ENCODE data around the gene OR10A6. TPM values are rescaled to one million over a fixed set of nuclear protein-coding genes. Genes with fewer than 3 reads are reported as not detected.

OR10A6 gene
- total RNA-seq, 1 experiment from 2014 or later: not detected

- in situ Hi-C loops (cut with HindIII; ENCODE audit: low sequenced_read_pairs): no loop called here
- DNase-seq (ENCODE audit: low spot score): no peak
Measured at GRCh38 chr11:7918141-7918540, 12.9 kb downstream of the OR10A6 start.

- in situ Hi-C loops (cut with HindIII; ENCODE audit: low sequenced_read_pairs): no loop called here
- no peak for DNase-seq (ENCODE audit: low spot score)
Measured at GRCh38 chr11:7911011-7911410, 20.1 kb downstream of the OR10A6 start.

- in situ Hi-C loops (cut with HindIII; ENCODE audit: low sequenced_read_pairs): no loop called here
- no peak for DNase-seq (ENCODE audit: low spot score)
Measured at GRCh38 chr11:7910286-7910788, 20.7 kb downstream of the OR10A6 start.

DNA sequence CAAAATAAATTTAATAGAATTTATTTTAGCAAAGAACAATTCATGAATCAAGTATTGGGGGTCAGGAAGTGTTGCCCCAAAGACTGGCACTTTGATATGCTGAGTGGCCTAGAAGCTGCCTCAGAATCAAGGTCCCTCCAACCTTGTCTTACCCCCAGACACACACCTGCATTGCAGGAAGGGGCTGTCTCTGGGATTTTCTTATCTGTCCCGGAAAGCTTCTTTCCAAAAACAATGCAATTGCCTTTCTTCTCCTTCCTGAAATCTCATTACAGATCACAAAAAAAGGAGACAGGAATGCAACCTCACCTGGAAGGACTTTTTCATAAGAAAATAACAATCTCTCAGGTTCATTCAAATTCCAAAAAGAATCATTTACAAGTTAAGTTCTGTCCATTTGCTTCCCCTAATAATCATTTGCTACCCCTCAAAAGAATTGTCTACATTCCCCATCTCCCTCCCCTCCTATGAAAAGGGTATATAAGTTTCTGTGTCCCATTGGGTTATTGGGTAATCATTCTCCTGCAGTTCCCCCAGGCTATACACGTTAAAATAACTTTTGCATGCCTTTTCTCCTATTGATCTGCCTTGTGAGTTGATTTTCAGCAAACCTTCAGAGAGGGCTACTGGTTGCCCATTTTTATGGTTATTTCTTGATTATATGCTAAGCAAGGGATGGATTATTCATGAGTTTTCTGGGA lies 21.3 kb downstream of the OR10A6 start:
- no peak for DNase-seq (ENCODE audit: low spot score)
- in situ Hi-C loops (cut with HindIII; ENCODE audit: low sequenced_read_pairs): no loop called here

- in situ Hi-C loops (cut with HindIII; ENCODE audit: low sequenced_read_pairs): no loop called here
- no peak for DNase-seq (ENCODE audit: low spot score)
Measured at GRCh38 chr11:7907121-7907520, 23.9 kb downstream of the OR10A6 start.

DNA sequence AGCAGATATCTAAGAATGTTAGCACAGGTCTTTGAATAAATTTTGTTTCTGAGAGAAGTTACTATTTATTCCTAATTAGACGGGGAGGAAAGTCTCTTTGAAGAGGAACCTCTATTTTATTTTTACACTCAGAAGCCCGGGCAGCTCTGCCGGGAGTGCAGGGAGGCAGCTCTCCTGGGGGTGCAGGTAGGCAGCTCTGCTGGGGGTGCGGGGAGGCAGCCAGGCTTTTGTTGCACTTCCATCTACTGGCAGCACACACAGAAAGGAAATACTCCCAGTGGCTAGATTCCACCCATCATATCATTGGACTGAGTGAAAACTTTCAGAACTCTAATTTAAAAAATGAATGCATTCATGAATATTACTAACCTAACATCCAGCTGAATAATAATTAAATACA lies 24.6 kb downstream of the OR10A6 start:
- no peak for DNase-seq (ENCODE audit: low spot score)
- in situ Hi-C loops (cut with HindIII; ENCODE audit: low sequenced_read_pairs): no loop called here

GRCh38 chr11:7905961-7906429 lies 25.1 kb downstream of the OR10A6 start:
- no peak for DNase-seq (ENCODE audit: low spot score)
- in situ Hi-C loops (cut with HindIII; ENCODE audit: low sequenced_read_pairs): no loop called here

DNA sequence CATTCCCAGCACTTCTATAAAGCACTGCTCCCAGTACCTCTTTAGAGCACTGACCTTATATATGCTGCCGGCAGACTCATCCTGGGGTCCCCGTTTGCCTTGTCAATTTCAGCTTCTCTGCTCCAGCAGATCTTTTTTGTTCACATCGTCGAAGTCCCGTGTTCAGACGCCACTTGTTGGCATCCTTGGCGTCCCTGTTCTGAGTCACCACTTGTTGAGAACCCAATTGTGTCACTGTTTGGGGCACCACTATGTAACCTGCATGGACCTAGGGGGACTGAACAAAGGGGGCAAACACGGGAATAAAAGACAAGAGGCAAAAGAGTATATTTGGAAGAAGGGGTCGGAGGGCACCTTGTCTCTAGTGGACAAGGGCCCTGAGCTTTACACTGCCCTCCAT lies 25.5 kb downstream of the OR10A6 start:
- no peak for DNase-seq (ENCODE audit: low spot score)
- in situ Hi-C loops (cut with HindIII; ENCODE audit: low sequenced_read_pairs): no loop called here

DNA sequence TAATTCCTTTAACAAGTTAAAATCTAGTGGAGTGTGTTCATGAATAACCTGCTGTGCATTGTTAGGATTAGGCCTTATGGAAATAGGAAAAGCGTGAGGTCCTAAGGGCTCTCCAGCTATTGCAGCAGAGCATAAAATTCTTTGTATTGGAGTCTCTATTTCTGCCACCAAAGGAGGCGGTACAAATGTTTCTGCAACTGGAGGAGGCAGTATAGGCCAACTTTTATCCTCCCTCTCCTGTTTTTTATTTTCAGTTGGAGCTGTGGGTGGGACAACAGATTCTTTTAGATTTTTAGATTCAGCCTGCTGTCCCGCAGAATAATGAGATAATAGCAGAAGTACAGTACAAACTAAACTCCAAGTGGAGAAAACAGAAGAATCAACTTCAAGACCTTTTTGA lies 26.2 kb downstream of the OR10A6 start:
- DNase-seq (ENCODE audit: low spot score): peak; percentile 29
- in situ Hi-C loops (cut with HindIII; ENCODE audit: low sequenced_read_pairs): no loop called here

DNA sequence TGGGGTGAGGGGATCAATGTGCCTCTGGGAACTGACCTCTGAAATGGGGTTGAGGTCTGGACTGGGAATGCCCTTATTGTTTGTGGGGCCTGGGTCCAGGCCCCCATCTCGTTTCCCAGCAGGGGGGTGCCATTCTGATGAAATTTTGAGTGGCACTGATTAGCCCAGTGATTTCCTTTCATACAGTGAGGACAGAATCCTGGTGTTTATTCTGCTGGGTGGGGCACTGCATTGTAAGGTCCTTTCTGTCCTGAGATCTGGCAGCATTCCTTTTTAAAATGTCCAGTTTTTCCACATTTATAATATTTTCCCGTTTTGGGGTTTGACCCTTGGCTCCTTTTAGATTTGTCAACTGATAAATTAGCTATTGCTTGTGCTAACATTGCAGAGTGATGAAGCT lies 27.1 kb downstream of the OR10A6 start:
- in situ Hi-C loops (cut with HindIII; ENCODE audit: low sequenced_read_pairs): no loop called here
- DNase-seq (ENCODE audit: low spot score): peak; percentile 50

GRCh38 chr11:7901319-7901854 lies 29.7 kb downstream of the OR10A6 start:
- in situ Hi-C loops (cut with HindIII; ENCODE audit: low sequenced_read_pairs): no loop called here

GRCh38 chr11:7900686-7901085 lies 30.4 kb downstream of the OR10A6 start:
- in situ Hi-C loops (cut with HindIII; ENCODE audit: low sequenced_read_pairs): no loop called here
- no peak for DNase-seq (ENCODE audit: low spot score)

More at GRCh38 chr11:7901319-7901854, 29.7 kb downstream of the OR10A6 start:
- DNase-seq (ENCODE audit: low spot score): no peak

- in situ Hi-C loops (cut with HindIII; ENCODE audit: low sequenced_read_pairs): no loop called here
Measured at GRCh38 chr11:7899418-7899817, 31.6 kb downstream of the OR10A6 start.

DNA sequence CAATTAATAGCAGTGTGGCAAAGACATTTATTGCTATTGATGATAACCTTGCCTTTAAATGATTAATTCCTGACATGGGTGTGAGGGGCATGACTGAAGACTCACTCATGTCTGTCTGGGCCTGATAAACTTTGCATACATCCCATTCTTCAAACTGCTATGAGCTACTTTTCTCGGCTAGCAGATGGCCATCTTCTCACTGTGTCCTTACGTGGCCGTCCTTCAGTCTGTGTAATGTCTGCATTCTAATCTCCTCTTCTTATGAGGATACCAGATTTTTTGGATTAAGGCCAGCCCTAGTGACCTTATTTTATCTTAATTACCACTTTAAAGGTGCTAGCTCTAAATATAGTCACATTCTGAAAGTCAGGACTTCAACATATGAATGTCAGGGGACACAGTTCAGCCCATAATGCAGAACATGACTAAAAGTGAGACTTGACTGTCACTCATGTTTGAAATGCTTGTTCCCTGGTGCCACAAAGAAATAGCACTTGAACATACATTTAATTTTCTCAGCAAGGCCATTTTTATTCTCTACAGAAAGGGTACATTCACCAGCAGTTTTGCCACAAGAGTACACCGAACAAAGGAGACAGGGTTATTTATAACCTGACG lies 32.3 kb downstream of the OR10A6 start:
- no peak for DNase-seq (ENCODE audit: low spot score)
- in situ Hi-C loops (cut with HindIII; ENCODE audit: low sequenced_read_pairs): no loop called here

More at GRCh38 chr11:7899418-7899817, 31.6 kb downstream of the OR10A6 start:
- DNase-seq (ENCODE audit: low spot score): no peak

DNA sequence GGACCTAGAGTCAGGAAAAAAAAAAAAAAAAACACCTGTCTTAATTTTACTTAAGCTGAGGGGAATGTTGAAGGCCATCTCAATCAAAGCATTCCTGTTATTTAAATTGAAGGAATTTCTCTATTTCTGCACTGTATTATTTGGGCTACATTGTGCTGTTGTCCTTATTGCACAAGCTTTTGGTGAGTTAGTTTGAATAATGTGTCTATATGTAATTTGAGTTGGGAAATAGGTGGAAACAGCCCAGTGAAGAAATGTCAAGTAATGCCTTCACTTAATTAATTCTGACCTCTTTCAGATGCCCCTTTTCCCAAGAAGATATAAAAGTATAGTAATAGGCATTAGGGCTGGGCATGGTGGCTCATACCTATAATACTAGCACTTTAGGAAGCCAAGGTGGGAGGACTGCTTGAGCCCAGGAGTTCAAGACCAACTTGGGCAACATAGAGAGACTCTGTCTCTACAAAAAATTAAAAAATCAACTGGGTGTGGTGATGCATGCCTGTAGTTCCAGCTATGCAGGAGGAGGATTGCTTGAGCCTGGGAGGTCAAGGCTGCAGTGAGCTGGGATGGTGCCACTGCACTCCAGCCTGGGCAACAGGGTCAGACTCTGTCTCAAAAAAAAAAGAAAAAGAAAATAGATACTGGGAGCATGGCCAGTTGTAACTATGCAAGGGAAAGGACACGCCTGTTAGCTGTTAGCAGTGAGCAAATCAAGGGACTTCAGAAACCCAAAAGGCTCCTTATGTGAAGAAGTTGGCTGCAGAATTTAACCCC lies 34.9 kb downstream of the OR10A6 start:
- peak; percentile 37 for DNase-seq (ENCODE audit: low spot score)
- in situ Hi-C loops (cut with HindIII; ENCODE audit: low sequenced_read_pairs): no loop called here

DNA sequence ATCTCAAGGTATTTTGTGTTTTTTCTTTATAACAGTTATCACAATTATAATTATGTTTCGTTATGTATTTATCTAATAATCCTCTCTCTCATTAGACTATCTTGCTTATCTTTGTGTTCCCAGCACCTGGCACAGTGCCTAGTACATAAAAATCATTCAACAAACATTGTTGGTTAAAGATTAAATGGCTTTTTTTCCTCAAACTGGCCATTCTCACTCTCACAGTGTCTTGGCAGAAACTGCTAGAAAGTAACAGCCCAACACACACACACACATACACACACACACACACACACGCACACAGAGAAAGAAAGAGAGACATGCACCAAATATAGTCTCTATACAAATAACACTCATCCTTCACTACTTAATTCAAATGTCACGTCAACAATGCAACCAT lies 36.8 kb downstream of the OR10A6 start:
- no peak for DNase-seq (ENCODE audit: low spot score)
- in situ Hi-C loops (cut with HindIII; ENCODE audit: low sequenced_read_pairs): no loop called here

DNA sequence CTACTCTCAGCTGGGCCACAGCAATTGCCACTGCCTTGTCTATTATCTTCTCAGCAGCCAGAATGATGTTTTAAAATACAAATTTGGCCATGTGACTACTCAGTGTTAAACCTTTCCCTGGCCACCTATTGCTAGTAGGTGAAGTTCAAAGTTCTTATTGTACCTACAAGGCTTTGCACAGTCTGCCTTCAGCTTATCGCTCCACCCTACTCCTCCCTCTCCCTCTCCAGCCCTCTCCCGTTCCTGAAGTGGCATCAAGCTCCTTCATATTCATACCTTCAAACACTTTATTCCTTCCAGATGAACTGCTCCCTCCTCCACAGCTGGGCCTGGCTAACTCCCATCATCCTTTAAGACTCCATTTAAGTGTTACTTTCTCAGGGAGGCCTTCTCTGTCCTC lies 37.3 kb downstream of the OR10A6 start:
- DNase-seq (ENCODE audit: low spot score): no peak
- in situ Hi-C loops (cut with HindIII; ENCODE audit: low sequenced_read_pairs): no loop called here

- DNase-seq (ENCODE audit: low spot score): peak; percentile 66
- in situ Hi-C loops (cut with HindIII; ENCODE audit: low sequenced_read_pairs): no loop called here
Measured at GRCh38 chr11:7892840-7893254, 38.2 kb downstream of the OR10A6 start.

GRCh38 chr11:7892059-7892699 lies 38.9 kb downstream of the OR10A6 start:
- peak; percentile 62 for DNase-seq (ENCODE audit: low spot score)
- in situ Hi-C loops (cut with HindIII; ENCODE audit: low sequenced_read_pairs): no loop called here

Data from G401 (cell line).